GM18858 (cell line): ENCODE measurements around the gene GLYR1.
A peak's percentile ranks its signal among the peaks of the same experiment; 100 is the strongest.

ENCODE experiments used
- ATAC-seq: cut with Tn5 transposase; IDR thresholded peaks from one replicate; pipeline ENCODE4 v1.9.1; 2021; ENCODE audit not compliant: unreplicated experiment

Gene GLYR1

GRCh38 chr16:4850211-4850610, 3.1 kb upstream of the GLYR1 start:
- ATAC-seq: no peak

DNA sequence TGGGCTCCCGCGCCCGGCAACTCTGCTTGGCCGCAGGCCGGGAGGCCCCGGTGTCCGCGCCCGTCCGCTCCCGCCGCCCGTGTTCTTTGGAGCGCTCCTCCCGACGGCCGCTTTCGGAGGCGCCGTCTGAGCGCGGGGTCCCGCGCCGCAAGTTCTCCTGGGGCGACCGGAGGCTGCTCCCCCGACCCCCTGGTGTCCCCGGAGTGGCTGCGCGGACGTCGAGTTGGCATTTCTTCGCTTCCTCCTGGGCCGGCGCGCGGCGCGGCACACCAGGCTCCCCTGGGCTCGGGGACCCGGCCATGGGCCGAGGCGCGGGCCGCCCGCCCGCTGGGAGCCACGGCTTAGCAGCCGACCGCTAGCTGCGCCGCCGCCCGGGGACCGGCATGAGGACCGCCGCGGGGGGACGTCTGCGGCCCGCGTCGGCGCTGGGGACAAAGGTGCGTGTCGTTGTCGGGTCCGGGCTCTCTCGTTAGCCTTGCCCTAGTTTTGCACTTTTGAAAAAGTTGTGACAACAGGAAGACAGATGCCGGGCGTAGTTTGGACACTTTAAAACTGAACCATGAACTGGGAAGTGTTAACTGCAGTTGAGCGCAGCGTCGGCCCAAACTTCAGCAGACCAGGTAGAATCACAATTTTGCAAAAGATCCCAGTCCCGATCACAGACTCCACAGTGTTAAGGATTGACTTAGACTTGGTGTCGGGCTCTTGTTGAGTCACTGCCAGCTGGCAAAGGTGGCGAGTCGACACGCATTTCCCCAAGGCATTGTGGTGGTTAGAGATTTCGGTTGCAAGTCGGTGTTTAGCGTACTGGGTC, 893 bp upstream of the GLYR1 start:
- ATAC-seq: peak; percentile 5

- peak; percentile 16 for ATAC-seq
Measured at GRCh38 chr16:4846503-4846900, 586 bp downstream of the GLYR1 start.

DNA sequence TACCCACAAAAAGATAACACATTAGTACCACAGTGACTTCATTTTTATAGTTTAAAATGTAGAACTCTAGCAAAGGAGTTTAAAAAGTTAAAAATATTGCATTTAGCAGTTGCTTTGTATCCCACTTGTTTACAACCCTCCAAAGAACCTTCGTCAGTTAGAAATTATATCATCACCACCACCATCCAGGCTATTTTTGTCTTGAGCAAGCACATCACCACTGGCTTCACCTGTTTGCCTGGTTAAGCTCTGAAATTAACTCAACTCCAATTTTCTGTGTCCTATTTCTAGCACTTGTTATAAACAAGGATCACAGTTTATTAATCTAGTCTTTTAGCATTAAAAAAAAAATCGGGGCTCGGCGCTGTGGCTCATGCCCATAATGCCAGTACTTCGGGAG, 6.1 kb downstream of the GLYR1 start:
- ATAC-seq: no peak

DNA sequence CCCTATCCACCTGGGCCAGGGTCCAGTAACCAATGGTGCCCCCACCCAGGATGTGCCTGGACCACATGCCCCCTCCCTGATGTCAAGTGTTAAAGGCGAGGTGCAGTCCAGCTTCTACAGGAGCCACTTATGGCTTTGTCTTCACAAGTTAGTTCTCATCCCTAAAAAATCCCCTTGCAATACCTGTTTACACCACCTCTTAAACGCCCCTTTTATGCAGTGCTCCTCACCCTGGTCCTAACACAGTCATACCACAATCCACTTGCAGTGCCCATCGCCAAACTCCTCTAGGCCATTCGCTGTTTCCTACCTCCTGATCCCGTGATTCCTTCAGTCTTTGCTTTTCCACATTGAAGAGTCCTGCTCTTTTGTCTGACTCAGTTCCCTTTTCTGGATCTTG, 7.1 kb downstream of the GLYR1 start:
- no peak for ATAC-seq

DNA sequence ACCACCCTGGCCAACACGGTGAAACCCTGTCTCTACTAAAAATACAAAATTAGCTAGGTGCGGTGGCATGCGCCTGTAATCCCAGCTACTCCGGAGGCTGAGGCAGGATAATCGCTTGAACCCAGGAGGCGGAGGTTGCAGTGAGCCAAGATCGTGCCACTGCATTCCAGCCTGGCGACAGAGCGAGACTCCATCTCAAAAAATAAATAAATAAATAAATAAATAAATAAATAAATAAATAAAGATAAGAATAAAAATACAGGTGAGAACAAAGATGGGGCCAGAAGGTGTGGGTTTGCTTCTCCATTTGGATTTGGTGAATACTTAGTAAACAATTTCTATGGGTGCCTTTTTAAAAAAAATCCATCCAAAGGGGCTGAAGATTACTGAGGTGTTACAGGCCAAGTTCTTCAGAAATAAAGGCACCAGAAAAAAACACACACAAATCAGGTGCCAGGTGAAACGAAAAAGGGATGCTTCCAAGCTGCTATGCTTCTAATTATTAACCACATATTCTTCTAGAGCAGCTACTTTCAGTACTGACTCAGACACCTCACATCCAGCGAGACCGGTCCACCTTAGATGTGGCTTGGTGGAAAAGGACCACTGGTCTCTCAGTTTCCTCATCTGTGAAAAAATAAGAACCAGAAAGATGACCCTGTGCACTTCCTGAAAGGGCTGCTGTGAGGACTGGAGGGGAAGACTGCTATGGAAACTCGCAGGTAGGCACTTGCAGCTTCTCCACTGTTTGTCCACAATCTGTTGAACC, 9.2 kb downstream of the GLYR1 start:
- no peak for ATAC-seq

- ATAC-seq: no peak
Measured at GRCh38 chr16:4836727-4837126, 10.4 kb downstream of the GLYR1 start.

GRCh38 chr16:4833584-4833983, 13.5 kb downstream of the GLYR1 start:
- ATAC-seq: no peak

GRCh38 chr16:4832698-4833343, 14.3 kb downstream of the GLYR1 start:
- ATAC-seq: no peak

GRCh38 chr16:4831616-4832015, 15.5 kb downstream of the GLYR1 start:
- no peak for ATAC-seq

GRCh38 chr16:4830408-4830807, 16.7 kb downstream of the GLYR1 start:
- ATAC-seq: no peak

GRCh38 chr16:4828567-4829321, 18.3 kb downstream of the GLYR1 start:
- ATAC-seq: no peak

DNA sequence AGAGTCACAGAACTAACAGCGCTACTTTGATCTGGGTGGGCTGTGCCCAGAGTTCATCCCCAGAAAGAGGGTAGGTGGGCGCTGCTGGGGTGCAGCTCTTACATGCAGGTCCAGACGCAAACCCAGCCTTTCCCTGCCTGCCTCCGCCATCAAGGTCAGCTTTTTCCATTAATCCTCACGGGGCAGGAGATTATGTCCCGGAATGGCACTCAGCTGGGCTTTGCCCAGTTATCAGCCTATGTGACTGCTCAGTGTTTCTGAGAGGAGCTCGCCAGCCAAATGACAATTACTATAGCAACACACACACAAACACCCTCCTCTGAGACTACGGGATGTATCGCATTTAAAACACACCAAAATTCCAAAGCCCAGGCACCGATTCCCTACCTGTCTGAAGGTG, 20.1 kb downstream of the GLYR1 start:
- ATAC-seq: no peak

DNA sequence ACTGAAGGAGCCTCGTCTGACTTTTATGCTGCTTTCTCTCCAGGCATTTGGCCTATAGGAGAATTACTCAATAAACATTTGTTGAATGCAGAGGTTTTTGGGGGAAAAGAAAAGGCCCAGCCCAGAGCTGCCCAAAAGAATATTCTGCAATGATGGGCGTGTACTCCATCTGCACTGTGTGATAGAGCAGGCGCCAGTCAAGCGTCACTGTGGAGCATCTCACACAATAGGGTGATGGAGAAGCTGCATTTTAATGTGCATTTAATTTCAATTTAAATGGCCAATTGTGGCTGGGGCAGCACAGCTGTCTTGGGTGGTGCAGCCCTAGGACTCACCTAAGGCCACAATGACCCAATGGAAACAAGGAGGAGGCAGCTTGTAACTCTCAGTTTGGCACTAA, 20.6 kb downstream of the GLYR1 start:
- no peak for ATAC-seq

DNA sequence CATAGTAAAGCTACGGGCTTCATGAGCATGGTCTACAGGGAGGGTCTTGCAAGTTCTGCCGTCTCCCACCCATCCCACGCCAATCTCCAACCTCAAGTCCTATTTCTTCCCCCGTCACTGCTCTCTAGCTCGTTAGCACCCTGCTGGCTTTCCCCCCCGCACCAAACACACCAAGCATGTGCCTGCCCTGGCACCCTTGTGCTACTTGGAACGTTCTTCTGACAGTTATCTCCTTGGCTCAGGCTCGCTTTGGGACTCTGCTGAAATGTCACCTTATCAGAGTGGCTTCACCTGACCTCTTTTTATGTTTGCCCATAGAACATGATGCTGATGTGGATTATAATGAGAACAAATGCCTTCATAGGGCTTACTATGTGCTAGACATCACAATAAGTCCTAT, 21.9 kb downstream of the GLYR1 start:
- ATAC-seq: no peak

DNA sequence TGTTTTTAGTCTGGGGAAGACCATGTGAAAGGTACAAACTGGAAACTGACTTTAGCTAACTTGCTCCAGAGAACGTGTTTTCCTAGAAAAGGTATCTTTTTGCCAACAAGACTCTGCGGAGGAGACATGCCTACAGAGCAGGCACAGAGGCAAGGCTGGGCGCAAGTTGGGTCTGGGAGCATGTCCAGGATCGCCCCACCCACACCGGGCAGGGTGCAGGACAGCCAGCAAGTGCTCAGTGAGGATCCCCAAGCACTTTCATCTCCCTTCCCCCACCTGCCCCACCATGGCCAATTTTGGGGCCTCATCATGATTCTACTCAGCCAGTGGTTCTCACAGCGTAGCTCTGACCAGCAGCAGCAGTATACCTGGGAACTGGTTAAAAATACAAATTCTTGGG, 26.4 kb downstream of the GLYR1 start:
- no peak for ATAC-seq

DNA sequence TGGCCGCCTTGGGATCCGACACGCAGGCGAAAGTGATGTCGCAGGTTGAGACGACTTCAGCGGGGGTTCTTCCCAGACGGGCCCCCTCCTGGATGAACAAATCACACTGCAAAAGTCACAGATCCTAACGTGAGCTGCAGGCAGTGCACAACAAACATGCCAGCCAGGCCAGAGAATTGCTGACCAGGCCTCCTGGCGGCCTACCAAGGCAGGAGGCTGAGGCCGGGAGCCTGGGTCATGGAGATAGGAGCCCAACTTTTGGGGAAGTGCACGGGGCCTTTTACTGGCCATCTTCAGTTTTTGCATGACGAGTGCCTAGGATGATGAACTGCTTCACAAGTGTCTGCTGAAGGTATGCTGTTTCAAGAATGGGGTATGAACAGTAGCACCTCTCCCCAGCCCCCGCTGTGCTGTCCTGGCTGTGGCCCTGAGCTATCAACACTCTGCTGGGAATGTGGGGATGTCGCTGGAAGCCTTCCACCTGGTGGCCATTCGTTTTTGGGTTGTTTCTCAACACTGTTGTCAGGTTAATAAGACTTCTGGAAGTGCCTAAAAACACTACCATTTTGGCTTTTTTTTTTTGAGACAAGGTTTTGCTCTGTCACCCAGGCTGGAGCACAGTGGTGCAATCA, 32.4 kb downstream of the GLYR1 start:
- no peak for ATAC-seq

DNA sequence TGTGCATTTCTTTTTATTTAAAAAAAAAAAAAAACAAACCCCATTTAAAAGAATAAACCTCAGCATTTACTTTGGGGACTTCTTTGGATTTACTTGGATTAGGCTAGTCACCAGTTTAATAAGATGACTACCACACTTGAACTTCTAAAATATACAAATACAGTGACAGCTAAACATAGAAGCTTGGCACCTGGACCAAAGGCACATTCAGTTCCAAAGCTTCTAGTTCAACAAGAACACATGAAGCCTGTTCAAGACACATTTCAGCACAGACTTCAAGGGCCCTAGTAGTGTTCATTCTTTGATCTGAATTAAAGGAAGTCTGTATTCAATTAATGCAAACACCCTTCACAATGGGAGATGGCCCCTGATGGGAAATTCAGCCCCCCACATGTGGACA, 33.0 kb downstream of the GLYR1 start:
- no peak for ATAC-seq

- no peak for ATAC-seq
Measured at GRCh38 chr16:4813251-4814003, 33.7 kb downstream of the GLYR1 start.

GRCh38 chr16:4811773-4812172, 35.3 kb downstream of the GLYR1 start:
- no peak for ATAC-seq
